Fibroblast of skin of left biceps (primary cell): ENCODE results near the gene DTL.
A peak's percentile ranks its signal among the peaks of the same experiment; 100 is the strongest.

Experiments used
- DNase-seq, 2 experiments: peaks; one replicate each; pipeline ENCODE4 v3.0.0-alpha.2; 2013; ENCODE audit warnings: low read depth in 2 of 2

Gene DTL

GRCh38 chr1:212037900-212038299 is 2.4 kb downstream of the DTL start:
- DNase-seq = no peak

GRCh38 chr1:212039622-212040021 is 4.1 kb downstream of the DTL start:
- no peak for DNase-seq

- DNase-seq = no peak
Measured at GRCh38 chr1:212040629-212041412, 5.3 kb downstream of the DTL start.

DNA sequence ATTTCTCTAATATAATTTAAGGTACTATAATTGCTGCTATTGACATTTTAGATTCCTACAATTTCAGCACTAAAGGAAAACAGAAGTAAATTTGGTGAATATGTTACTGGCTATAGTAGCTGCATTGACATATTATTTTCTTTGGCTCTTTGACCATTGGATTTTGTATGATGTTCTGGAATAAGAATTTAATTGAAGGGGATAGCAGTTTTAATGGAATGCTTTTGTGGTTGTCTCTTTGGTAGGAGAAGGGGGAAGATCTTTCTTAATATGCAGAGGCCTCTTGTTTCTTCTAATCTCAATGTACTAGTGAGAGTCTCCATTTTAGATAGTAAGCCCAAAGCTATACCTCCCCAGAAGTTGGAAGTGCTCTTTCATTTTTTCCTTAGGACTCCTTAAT is 6.9 kb downstream of the DTL start:
- no peak for DNase-seq

DNA sequence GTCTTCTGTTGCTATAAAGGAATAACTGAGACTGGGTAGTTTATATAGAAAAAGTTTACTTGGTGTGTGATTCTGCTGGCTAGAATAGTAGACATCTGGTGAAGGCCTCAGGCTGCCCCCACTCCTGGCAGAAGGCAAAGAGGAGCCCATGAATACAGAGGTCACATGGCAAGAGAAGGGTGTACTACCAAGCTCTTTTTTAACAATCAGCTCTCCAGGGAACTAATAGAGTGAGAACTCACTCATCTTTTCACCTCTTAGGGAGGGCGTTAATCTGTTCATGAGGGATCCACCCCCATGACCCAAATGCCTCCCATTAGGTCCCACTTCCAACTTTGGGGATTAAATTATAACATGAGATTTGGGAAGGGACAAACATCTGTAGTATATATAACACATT is 9.3 kb downstream of the DTL start:
- no peak for DNase-seq

- no peak for DNase-seq
Measured at GRCh38 chr1:212045981-212046380, 10.4 kb downstream of the DTL start.

DNA sequence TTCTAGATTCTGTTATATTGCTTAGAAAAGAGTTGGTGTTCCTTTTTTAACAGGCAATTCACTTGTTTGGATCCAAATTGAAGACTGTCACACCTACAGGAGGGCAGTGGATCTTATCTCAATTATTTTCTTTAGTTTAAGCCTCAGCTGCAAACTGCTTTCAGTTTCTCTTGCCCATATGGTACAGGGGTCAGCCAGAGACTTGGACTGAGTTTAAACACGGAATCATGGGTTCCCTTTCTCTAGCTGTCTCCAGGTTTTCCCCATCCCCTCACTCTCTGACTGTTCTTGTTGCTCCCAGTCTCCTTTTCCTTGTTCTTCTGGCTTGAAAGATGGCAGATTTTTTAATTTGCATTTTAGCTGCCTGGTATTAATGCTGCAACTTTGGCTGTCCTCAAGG is 18.4 kb downstream of the DTL start:
- DNase-seq = no peak

- DNase-seq = no peak
Measured at GRCh38 chr1:212055333-212055732, 19.8 kb downstream of the DTL start.

- no peak for DNase-seq
Measured at GRCh38 chr1:212060632-212061472, 25.3 kb downstream of the DTL start.

DNA sequence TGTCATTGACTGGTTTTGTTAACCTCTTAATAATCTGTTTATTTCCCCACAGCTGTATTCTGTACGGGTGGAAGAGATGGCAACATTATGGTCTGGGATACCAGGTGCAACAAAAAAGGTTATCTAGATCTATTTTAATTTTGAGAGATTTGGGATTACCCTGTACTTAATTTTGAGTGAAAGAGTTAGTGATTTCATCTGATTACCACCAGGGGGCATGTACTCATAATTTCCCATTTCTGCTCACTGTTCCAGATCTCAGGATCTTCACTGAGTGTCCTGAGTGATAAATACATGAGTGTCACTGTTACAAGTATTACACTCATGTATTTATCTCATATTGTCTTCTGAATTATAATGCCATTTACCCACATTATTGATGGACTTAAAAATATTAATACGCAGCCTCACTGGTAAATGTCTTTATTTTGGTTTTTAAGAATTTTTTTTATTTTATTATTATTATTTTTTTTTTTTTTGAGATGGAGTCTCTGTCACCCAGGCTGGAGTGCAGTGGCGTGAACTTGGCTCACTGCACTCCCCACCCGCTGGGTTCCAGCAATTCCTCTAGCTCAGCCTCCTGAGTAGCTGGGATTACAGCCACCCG is 27.4 kb downstream of the DTL start:
- no peak for DNase-seq

DNA sequence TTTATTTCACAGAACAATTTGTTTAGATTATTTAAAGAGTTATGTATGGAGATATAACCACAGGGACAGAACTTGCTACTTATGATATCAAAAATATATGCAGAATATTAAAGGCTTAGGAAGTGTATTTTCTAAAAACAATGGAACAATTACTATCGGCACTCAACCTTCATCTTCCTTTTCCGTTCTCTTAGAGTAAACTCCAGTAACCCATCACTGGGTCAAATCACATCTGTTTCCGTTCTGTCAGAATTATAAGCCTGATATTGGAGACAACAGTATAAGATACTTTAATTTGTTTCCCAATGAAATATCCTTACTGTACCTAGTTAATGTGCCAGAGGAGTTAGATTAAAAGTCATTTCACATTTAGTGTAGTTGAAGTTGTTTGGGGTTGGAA is 32.2 kb downstream of the DTL start:
- no peak for DNase-seq

DNA sequence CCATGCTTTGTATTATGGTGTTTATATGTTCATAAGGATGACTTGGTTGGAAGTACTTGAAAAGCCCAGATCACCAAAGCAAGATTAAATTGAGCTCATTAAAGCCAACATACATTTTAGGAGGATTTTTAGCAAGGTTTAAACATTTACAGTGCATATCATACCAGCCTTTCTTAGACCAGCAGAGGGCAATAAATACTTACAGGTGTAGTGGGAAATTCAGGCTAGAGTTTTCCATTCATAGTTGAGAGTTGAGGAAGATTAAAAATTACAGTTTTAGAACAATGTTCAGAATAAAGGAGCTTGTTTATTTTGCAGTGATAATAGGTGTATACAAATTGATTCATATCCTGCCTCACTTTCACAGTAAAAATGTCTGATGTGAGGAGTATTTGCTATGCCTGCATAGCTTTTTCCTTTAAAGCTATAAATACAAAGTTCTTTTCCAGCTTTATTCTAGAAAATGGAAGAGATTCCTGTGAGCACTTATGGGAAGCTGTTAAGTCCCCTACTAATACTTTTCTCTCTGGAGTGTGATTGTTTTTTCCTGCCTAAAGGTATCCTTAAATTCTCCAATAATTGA is 35.3 kb downstream of the DTL start:
- no peak for DNase-seq

DNA sequence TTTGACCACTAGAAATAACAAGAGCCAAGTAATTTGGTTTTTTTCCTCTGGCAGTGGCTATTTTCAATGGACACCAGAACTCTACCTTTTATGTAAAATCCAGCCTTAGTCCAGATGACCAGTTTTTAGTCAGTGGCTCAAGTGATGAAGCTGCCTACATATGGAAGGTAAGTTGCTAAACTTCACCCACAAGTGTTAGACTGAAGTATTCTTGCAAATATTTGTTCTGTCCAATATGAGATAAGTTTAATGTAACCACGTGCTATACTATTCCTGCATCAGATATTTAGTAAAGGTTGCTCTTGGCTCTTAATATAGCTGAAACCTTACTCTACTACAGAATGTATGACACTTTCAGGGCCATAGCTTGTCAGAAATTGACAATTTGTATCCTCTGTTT is 36.5 kb downstream of the DTL start:
- no peak for DNase-seq

GRCh38 chr1:212073490-212073889 is 37.9 kb downstream of the DTL start:
- DNase-seq = no peak

GRCh38 chr1:212074313-212074712 is 38.8 kb downstream of the DTL start:
- no peak for DNase-seq

DNA sequence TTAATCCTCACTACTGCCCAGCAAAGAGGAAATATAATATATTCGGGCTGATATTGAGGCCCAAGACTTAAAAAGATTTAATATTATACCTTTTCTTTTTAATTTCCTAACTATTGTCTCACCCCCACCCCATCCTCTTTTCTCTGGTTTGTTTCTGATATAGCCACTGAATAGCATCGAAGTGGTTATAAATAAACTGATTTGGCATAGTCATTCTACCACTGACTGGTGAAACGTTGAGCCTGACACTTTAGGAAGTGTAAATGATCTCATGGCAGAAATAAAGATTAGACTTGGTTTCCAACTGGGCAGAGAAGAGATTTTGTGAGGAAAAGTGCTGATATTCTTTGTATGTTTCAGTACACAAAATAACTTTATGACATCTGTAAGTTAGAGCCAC is 39.3 kb downstream of the DTL start:
- no peak for DNase-seq

DNA sequence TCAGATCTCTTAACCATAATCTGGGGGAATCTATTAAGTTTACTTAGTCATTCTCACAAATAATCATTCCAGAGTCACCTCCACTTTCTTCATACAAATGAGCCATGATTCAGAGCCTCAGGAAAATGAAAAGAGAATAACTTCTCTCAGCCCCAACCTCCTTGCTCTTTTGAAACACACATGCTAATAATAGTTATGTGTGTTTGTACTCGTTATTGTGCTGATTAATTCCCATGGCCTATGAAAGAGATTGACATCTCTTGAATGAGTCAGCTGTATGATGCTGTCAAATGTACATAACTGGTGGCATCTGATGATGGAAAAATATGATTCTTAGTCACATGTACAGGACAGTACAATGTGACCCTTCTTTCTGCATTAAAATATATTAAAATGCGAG is 41.5 kb downstream of the DTL start:
- no peak for DNase-seq

GRCh38 chr1:212078826-212079225 is 43.3 kb downstream of the DTL start:
- DNase-seq = peak; percentile 2 to 13

- DNase-seq = no peak
Measured at GRCh38 chr1:212082765-212083406, 47.3 kb downstream of the DTL start.

DNA sequence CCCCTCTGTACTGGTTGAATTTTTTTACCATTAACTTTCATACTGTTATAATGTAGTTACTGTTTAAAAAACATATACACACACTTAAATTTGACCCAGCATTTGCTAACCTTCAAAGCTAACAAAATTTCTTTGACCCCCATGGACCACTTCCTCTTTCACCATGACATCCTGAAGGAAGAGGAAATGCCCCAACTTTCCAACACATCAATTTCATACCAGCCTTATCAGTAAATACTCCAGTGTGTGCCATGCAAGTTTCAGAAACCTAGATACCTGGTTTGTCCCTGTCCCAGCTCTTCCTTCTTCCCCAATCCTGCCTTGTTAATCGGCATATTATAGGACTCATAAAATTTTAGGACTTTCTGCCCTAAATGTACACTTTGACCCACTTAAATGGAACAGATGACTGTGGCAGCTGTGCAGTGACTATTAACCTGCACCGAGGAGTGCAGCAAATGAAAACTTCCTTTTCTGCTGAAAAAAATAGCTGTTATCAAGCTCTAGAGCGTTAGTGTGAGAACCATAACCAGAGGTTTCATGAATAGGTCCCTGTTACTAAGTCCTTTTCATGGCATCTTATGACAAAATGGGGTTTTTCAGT is 54.1 kb downstream of the DTL start:
- DNase-seq = no peak

- DNase-seq = no peak
Measured at GRCh38 chr1:212091438-212092121, 56.0 kb downstream of the DTL start.
